Upper lobe of right lung (tissue), 1 donor: ENCODE data around the gene NELL1. TPM values are rescaled to one million over a fixed set of nuclear protein-coding genes. Genes with fewer than 3 reads are reported as not detected.

Source experiments
- ATAC-seq: fragments of 200-7000 bp; cut with Tn5 transposase; one replicate; pipeline ENCODE4 v1.9.1; 2020; ENCODE audit warnings: mild to moderate bottlenecking, moderate library complexity
- DNase-seq: peaks from one replicate; pipeline ENCODE4 v3.0.0-alpha.2; 2020
- H3K27ac ChIP-seq: fragments of 200-600 bp; one replicate; pipeline ENCODE4 v1.8.0; 2022
- H3K27me3 ChIP-seq: fragments of 200-600 bp; one replicate; pipeline ENCODE4 v1.8.0; 2022; ENCODE audit warnings: mild to moderate bottlenecking
- H3K36me3 ChIP-seq: fragments of 200-600 bp; one replicate; pipeline ENCODE4 v1.8.0; 2022
- H3K4me1 ChIP-seq: fragments of 200-600 bp; one replicate; pipeline ENCODE4 v1.8.0; 2022
- H3K4me3 ChIP-seq: fragments of 200-600 bp; one replicate; pipeline ENCODE4 v1.8.0; 2022; ENCODE audit warnings: mild to moderate bottlenecking
- H3K9me3 ChIP-seq: fragments of 200-600 bp; one replicate; pipeline ENCODE4 v1.8.0; 2022
- intact Hi-C: fragments of 100-400 bp; cut with DNase I; formaldehyde crosslinking; loops from one replicate; pipeline ENCODE4 v1.11.0; 2022
- total RNA-seq: library from RNA; stranded (reverse); fragmentation: NEBNext Ultra II Directional; extraction: Animal tissue kit (Norgen Biotek cat#: 25700); gene quantifications from one replicate; pipeline ENCODE4 v1.2.1, GENCODE V29; 2021
- TF ChIP-seq, protein P1 (sequence below): fragments of 200-600 bp; IDR thresholded peaks from one replicate; pipeline ENCODE4 v1.8.0; 2022; ENCODE audit warnings: antibody characterized with exemption
- donor health status: DM: no; HTN: yes; CAD: no; lungs with severe emphysema.

Gene NELL1
- total RNA-seq, 1 donor from 2014 or later, result not detected

GRCh38 chr11:21556926-21557325 is 887.5 kb downstream of the NELL1 start:
- intact Hi-C loops, result no loop called here
- no peak for DNase-seq
- Histone ChIP-seq H3K4me1 (no peaks in the 10 kb centered on the region), H3K36me3 (no peaks in the 10 kb centered on the region), H3K27ac (no peak overlapping the region), H3K4me3 (no peak overlapping the region), H3K9me3 (no peaks in the 10 kb centered on the region), H3K27me3 (no peaks in the 10 kb centered on the region)
- ATAC-seq, result no peak
- TF ChIP-seq, protein P1, sequence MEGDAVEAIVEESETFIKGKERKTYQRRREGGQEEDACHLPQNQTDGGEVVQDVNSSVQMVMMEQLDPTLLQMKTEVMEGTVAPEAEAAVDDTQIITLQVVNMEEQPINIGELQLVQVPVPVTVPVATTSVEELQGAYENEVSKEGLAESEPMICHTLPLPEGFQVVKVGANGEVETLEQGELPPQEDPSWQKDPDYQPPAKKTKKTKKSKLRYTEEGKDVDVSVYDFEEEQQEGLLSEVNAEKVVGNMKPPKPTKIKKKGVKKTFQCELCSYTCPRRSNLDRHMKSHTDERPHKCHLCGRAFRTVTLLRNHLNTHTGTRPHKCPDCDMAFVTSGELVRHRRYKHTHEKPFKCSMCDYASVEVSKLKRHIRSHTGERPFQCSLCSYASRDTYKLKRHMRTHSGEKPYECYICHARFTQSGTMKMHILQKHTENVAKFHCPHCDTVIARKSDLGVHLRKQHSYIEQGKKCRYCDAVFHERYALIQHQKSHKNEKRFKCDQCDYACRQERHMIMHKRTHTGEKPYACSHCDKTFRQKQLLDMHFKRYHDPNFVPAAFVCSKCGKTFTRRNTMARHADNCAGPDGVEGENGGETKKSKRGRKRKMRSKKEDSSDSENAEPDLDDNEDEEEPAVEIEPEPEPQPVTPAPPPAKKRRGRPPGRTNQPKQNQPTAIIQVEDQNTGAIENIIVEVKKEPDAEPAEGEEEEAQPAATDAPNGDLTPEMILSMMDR, result no peak

- Histone ChIP-seq H3K27me3 (no peaks in the 10 kb centered on the region), H3K9me3 (no peaks in the 10 kb centered on the region), H3K36me3 (no peaks in the 10 kb centered on the region), H3K4me1 (no peaks in the 10 kb centered on the region), H3K4me3 (no peak overlapping the region), H3K27ac (no peak overlapping the region)
- intact Hi-C loops, result no loop called here
- ATAC-seq, result no peak
- TF ChIP-seq, protein P1, result no peak
- no peak for DNase-seq
Observed at GRCh38 chr11:21560466-21560975, 891.1 kb downstream of the NELL1 start.

- Histone ChIP-seq H3K36me3 (no peaks in the 10 kb centered on the region), H3K4me1 (no peaks in the 10 kb centered on the region), H3K27me3 (no peaks in the 10 kb centered on the region), H3K4me3 (no peak overlapping the region), H3K9me3 (no peaks in the 10 kb centered on the region), H3K27ac (no peak overlapping the region)
- no peak for ATAC-seq
- no peak for DNase-seq
- intact Hi-C loops, result no loop called here
- TF ChIP-seq, protein P1, result no peak
Observed at GRCh38 chr11:21561581-21561980, 892.2 kb downstream of the NELL1 start.

DNA sequence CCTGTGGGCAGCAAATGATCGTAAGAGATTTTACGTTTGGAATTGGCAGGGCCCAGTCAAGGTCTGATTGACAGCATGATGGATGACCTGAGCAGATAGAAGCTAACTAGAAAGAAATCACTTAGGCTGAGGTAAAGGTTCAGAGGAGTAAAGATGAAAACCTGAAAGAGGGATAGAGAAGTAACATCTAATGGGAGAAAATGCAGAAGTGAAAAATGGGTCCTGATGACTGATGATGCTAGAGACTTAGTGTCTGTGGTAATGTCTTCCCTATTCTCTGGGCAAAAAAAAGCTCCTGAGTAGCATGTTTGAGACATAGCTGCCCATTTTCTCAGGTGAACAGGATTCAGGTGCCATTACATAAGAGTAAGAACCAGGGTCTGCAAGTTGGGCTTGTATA is 894.7 kb downstream of the NELL1 start:
- DNase-seq, result no peak
- Histone ChIP-seq H3K9me3 (no peaks in the 10 kb centered on the region), H3K27ac (no peak overlapping the region), H3K4me1 (no peaks in the 10 kb centered on the region), H3K27me3 (no peaks in the 10 kb centered on the region), H3K4me3 (no peak overlapping the region), H3K36me3 (no peaks in the 10 kb centered on the region)
- intact Hi-C loops, result no loop called here
- TF ChIP-seq, protein P1, result no peak
- ATAC-seq, result no peak

DNA sequence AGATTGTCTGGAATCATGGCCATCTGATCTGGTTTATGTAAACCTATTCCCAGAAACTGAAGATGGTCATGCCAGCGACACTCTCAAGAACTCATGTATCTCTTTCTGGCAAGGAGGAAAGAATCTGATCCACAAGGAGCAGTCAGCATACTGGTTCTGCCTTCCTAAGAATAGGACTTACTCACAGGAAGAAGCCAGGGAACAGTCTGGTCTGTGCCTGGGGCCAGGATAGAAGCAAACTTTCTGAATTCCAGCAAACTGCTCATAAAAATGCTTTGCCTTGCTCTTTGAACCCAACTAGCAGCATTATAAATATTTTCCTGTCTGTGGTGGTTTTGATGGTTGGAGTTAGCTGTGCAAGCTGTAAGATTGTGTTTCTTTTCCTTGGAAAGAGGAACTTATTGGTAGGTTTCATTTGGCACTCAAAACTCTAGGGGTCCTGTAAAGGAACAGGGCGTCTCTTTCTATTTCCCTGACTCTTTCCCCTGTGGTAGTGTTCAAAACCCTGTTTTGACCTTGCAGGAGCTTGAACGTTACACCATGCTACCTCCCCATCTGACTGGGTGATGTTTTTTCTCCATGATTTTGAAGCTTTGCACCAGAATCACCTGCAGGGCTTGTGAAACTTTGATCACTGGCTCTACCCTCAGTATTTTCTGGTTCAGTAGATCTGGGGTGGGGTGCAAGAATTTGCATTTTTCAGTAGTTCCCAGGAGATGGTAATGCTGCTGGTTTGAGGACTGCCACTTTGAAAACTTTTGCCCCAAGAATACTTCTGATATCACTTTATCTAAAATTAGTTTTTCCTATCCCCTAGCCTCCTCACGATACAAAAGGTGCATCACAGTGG is 895.7 kb downstream of the NELL1 start:
- no peaks in the 10 kb centered on the region for H3K9me3 ChIP-seq
- no peak for DNase-seq
- no peak overlapping the region for H3K27ac ChIP-seq
- H3K27me3 ChIP-seq, result no peaks in the 10 kb centered on the region
- H3K4me3 ChIP-seq, result no peak overlapping the region
- no peaks in the 10 kb centered on the region for H3K36me3 ChIP-seq
- intact Hi-C loops, result no loop called here
- no peaks in the 10 kb centered on the region for H3K4me1 ChIP-seq
- ATAC-seq, result no peak
- TF ChIP-seq, protein P1, result no peak
